H1 (cell line): ENCODE measurements around the gene TFDP1. TPM values are rescaled to one million over a fixed set of nuclear protein-coding genes. Genes with fewer than 3 reads are reported as not detected.

Experiments used
- ASH2L ChIP-seq: fragments of 200-600, 300-600 bp; sonication (generic); IDR thresholded peaks from one replicate; pipeline ENCODE4 v1.7.1; 2017; ENCODE audit warnings: low read length
- GABPA ChIP-seq: IDR thresholded peaks from 2 replicates; pipeline ENCODE4 v1.6.1; 2011; ENCODE audit warnings: mild to moderate bottlenecking, low read length, moderate library complexity, borderline replicate concordance; ENCODE audit not compliant: insufficient read depth
- JUND ChIP-seq: IDR thresholded peaks from 2 replicates; pipeline ENCODE4 v1.6.1; 2011; ENCODE audit warnings: mild to moderate bottlenecking, improper control_type of control experiment, low read length
- NRF1 ChIP-seq: IDR thresholded peaks from 2 replicates; pipeline ENCODE4 v1.6.1; 2011; ENCODE audit warnings: mild to moderate bottlenecking, low read depth, low read length, improper control_type of control experiment
- POLR2A ChIP-seq, 2 experiments: IDR thresholded peaks; 1 replicate in 1 of 2; 2 replicates in 1 of 2; pipeline ENCODE4 v1.6.1; 2011; ENCODE audit warnings: low read depth in 2 of 2, low read length in 2 of 2, mild to moderate bottlenecking in 2 of 2; ENCODE audit errors: control extremely low read depth in 1 of 2
- POLR2AphosphoS5 ChIP-seq: IDR thresholded peaks from 2 replicates; pipeline ENCODE4 v1.6.1; 2011; ENCODE audit warnings: low read depth, low read length
- POU5F1 ChIP-seq: IDR thresholded peaks from 2 replicates; pipeline ENCODE4 v1.6.1; 2011; ENCODE audit warnings: low read depth, mild to moderate bottlenecking, low read length, moderate library complexity
- YY1 ChIP-seq: IDR thresholded peaks from 2 replicates; pipeline ENCODE4 v1.6.1; 2011; ENCODE audit warnings: low read depth, mild to moderate bottlenecking, low read length
- polyA plus RNA-seq, 7 experiments: library from polyadenylated mRNA; depleted of rRNA in 3 of 7; stranded (reverse) in 5 of 7; unstranded in 2 of 7; fragments of >200 nt in 5 of 7; fragments of 200-250 nt in 2 of 7; gene quantifications; 1 replicate in 5 of 7; 2 replicates in 1 of 7; 4 replicates in 1 of 7; pipeline versions ENCODE4 v1.2.1 to v1.2.3, GENCODE V29; 2011 to 2013; ENCODE audit warnings: missing spikeins in 2 of 7, mixed read lengths in 2 of 7
- total RNA-seq: library from RNA; stranded (reverse); fragmentation: NEBNext Ultra II Directional; extraction: Animal tissue kit (Norgen Biotek cat#: 25700); gene quantifications from 2 replicates; pipeline ENCODE4 v1.2.1, GENCODE V29; 2021

The TFDP1 gene
- total and polyA plus RNA-seq, 2 of the 8 experiments (the other 6 are each of a cell fraction or from before 2014, with no cell fraction given): 43.6 to 81.9 TPM

- no peak for TF ChIP-seq POU5F1
- no peak for TF ChIP-seq NRF1
- no peak for TF ChIP-seq JUND
- no peak for TF ChIP-seq ASH2L
- TF ChIP-seq POLR2A (IDR thresholded peaks at IDR 0.05; ENCODE audit: control extremely low read depth in 1 of 2, low read depth in 2 of 2, low read length in 2 of 2): no peak
- no peak for TF ChIP-seq YY1
- TF ChIP-seq POLR2AphosphoS5: no peak
- no peak for TF ChIP-seq GABPA
Observed at GRCh38 chr13:113669231-113669754, 84.7 kb downstream of the TFDP1 start (continued).
